ENCODE results near the gene TRIM33.

DNA sequence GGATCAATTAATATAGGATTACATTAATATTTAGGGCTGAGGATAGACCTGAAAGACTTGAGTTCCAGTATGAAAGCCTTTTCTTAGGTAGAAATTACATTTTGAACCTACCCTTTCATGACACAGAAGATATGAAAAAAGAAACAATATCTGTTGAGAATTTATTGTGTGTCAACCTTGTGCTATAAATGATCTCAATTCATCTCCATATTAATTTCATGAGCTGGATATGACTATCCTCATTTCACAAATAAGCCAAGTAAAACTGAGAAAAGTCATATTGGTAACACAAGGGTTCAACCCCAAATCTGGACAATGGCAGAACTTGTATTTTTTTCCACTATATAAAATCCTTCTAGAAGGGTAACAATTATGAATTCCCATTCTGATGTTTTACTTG, 120.0 kb downstream of the TRIM33 start:
- TF ChIP-seq, protein P1, sequence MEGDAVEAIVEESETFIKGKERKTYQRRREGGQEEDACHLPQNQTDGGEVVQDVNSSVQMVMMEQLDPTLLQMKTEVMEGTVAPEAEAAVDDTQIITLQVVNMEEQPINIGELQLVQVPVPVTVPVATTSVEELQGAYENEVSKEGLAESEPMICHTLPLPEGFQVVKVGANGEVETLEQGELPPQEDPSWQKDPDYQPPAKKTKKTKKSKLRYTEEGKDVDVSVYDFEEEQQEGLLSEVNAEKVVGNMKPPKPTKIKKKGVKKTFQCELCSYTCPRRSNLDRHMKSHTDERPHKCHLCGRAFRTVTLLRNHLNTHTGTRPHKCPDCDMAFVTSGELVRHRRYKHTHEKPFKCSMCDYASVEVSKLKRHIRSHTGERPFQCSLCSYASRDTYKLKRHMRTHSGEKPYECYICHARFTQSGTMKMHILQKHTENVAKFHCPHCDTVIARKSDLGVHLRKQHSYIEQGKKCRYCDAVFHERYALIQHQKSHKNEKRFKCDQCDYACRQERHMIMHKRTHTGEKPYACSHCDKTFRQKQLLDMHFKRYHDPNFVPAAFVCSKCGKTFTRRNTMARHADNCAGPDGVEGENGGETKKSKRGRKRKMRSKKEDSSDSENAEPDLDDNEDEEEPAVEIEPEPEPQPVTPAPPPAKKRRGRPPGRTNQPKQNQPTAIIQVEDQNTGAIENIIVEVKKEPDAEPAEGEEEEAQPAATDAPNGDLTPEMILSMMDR (IDR thresholded peaks at IDR 0.05): no peak
- TF ChIP-seq POLR2A (IDR thresholded peaks at IDR 0.05): no peak

Measured in body of pancreas (tissue), 4 donors.